SJCRH30 (cell line): ENCODE measurements around the gene ABAT. TPM values are rescaled to one million over a fixed set of nuclear protein-coding genes. Genes with fewer than 3 reads are reported as not detected.
"Not testable (repeated sequence)": the region's sequence is repeated elsewhere in the genome, so short reads cannot be mapped to it uniquely, and the experiment has no call there.

Source experiments
- DNase-seq, 2 experiments: peaks; one replicate each; pipeline ENCODE4 v3.0.0-alpha.2; 2015 to 2020
- H3K27ac ChIP-seq: fragments of 250-450 bp; sonication (Bioruptor Pico); 2 replicates; pipeline ENCODE4 v1.5.1; 2020; ENCODE audit warnings: mild to moderate bottlenecking, moderate library complexity
- H3K27me3 ChIP-seq: fragments of 250-450 bp; sonication (Bioruptor Pico); 2 replicates; pipeline ENCODE4 v1.5.1; 2020; ENCODE audit warnings: mild to moderate bottlenecking, moderate library complexity
- H3K36me3 ChIP-seq: fragments of 250-450 bp; sonication (Bioruptor Pico); 2 replicates; pipeline ENCODE4 v1.5.1; 2020; ENCODE audit warnings: mild to moderate bottlenecking, moderate library complexity
- H3K4me1 ChIP-seq: fragments of 250-450 bp; sonication (Bioruptor Pico); 2 replicates; pipeline ENCODE4 v1.5.1; 2020; ENCODE audit warnings: mild to moderate bottlenecking, moderate library complexity
- H3K4me3 ChIP-seq: fragments of 250-450 bp; sonication (Bioruptor Pico); 2 replicates; pipeline ENCODE4 v1.5.1; 2020; ENCODE audit warnings: mild to moderate bottlenecking, moderate library complexity
- H3K9me3 ChIP-seq: fragments of 250-450 bp; sonication (Bioruptor Pico); replicated peaks from 2 replicates; pipeline ENCODE4 v1.5.1; 2020; ENCODE audit warnings: mild to moderate bottlenecking, moderate library complexity
- total RNA-seq: library from RNA; depleted of rRNA; stranded (reverse); fragments of >200 nt; shearing (Covaris generic); gene quantifications from 2 replicates; pipeline ENCODE4 v1.2.3, GENCODE V29; 2014

Gene ABAT
- total RNA-seq, 1 experiment from 2014 or later, result 79.1 TPM

DNA sequence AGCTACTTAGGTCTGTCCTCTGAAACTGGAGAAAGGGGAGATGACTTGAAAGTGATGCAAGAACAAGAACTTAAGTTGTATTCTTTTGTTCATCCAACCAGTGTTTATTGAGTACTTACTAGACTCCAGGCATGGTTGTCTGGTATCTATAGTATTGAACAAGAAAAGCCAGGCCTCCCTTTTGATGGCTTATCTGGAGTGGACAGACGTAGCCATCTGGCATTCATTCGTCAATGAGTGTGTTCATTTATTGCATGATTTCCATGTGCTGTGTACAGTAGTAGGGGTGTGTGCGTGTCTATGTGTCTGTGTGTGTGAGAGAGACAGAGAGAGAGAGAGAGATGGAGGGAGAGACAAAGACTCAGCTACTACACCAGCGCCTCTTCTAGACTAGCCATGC, 9.2 kb downstream of the ABAT start:
- Histone ChIP-seq H3K27me3 (no peaks in the 10 kb centered on the region), H3K36me3 (no peaks in the 10 kb centered on the region; the same call in 1 of the 2 replicates), H3K9me3 (no peaks in the 10 kb centered on the region), H3K27ac (no peak overlapping the region), H3K4me1 (peaks cover 8% of the 10 kb centered on the region), H3K4me3 (no peak overlapping the region)
- no peak for DNase-seq

DNA sequence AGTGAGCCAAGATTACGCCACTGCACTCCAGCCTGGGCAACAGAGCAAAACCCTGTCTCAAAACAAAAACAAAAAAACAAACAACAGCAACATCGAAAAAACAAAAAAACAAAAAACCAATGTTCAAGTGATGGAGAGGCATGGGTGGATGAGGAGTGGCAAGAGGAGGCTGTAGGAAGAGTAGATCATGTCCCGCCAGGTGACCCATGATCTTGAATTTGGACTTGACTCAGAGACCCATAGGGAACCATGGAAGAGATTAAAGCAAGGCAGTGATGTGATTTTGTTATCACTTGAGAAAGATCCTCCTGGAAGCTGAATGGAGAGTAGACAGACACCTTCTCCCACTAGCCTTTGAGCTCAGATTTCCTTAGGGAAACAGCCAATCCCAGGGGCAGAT, 11.2 kb downstream of the ABAT start:
- peaks cover 7% of the 10 kb centered on the region; the same call in 1 of the 2 replicates for H3K9me3 ChIP-seq
- H3K4me1 ChIP-seq, result peaks cover 8% of the 10 kb centered on the region
- H3K36me3 ChIP-seq, result no peaks in the 10 kb centered on the region; the same call in 1 of the 2 replicates
- no peak for DNase-seq
- H3K27me3 ChIP-seq, result no peaks in the 10 kb centered on the region
- no peak overlapping the region for H3K4me3 ChIP-seq
- no peak overlapping the region for H3K27ac ChIP-seq

DNA sequence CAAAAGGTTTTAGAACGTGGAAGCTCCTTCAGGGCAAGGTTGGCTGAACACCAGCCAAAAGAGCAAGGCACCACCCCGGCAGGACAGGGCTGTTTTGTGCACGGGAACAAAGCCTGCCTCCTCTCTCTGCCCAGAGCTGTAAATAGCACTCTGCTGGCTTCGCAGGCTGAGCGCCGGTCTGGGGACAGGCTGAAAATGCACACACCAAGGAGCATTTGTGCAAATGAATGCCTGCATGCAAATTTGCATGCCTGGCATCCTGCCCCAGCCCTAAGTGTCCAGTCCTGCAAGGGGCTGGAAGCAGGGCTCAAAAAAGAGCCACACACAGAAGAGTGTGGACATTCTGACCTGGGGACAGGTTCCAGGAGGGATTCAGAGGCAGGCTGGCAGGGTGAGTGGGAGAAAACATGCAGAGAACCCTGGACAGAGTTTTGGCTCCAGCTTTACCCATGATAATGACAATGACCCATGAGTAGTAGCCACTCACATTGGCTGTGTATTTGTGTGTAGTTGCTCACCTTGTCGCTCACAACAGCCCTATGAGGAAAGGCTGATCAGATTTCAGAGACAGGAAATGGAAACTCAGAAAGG, 11.7 kb downstream of the ABAT start:
- Histone ChIP-seq H3K4me3 (no peak overlapping the region), H3K27me3 (no peaks in the 10 kb centered on the region), H3K36me3 (no peaks in the 10 kb centered on the region; the same call in 1 of the 2 replicates), H3K27ac (no peak overlapping the region), H3K9me3 (peaks cover 7% of the 10 kb centered on the region; the same call in 1 of the 2 replicates), H3K4me1 (peaks cover 8% of the 10 kb centered on the region)
- peak; percentile 14 to 39 for DNase-seq

DNA sequence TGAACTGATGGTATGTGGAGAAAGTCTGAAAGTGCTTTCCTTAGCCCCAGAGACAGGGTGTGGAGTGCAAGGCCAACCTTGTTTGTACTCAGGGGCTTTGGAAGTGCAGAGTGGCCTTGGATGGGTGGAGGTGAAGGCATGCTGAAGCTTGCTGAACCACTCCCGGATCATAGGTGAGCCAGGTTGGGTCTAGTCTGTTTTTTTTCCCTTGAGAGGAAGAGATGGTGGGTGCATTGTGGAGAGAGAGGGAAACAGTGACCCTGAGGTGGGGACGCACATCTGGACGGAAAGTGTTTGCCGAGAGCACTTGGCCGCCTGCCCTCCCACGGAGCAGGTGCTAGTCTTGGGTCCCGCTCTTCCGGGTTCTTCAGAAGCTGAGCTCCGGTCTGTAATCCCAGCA, 12.5 kb downstream of the ABAT start:
- Histone ChIP-seq H3K9me3 (peaks cover 7% of the 10 kb centered on the region; the same call in 1 of the 2 replicates), H3K27ac (no peak overlapping the region), H3K27me3 (no peaks in the 10 kb centered on the region), H3K4me3 (no peak overlapping the region), H3K36me3 (no peaks in the 10 kb centered on the region; the same call in 1 of the 2 replicates), H3K4me1 (peaks cover 8% of the 10 kb centered on the region)
- no peak for DNase-seq

DNA sequence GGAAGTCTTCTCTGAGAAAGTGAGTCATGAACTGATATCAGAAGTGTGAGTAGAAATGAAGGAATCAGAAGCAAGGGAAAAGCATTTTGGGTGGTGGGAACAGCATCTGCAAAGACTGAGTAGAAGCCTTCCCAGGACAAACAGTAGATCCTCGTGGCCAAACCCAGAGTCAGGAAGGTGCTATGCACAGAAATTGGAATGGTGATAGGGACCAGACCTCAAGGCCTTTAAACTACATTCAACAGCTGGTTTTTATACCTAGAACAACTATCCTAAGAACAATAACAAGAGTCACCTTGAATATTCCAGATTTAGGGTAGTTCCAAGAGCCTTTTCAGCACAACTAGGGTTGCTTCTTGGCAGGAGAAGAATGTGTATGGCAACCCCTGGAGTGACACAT, 15.3 kb downstream of the ABAT start:
- no peak for DNase-seq
- Histone ChIP-seq H3K27ac (no peak overlapping the region), H3K4me1 (peaks cover 8% of the 10 kb centered on the region), H3K27me3 (no peaks in the 10 kb centered on the region), H3K4me3 (no peak overlapping the region), H3K9me3 (peaks cover 7% of the 10 kb centered on the region; the same call in 1 of the 2 replicates), H3K36me3 (no peaks in the 10 kb centered on the region; the same call in 1 of the 2 replicates)

DNA sequence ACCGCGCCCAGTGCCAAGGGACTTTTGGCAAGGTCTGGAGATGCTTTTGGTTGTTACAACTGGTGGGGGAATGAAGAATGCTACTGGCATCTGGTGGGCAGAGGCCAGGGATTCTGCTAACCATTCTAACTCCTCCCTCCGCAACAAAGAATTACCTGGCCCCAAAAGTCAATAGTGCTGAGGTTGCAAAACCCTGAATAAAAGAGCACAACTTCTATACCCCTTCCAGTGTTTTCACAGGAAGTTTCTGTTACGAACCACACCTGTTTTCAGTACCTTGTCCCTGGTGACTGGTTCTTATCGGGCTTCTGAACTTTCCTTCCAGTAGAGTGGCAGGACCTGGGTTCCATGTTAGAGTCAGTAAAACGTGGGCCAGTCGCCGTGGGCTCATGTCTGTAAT, 17.3 kb downstream of the ABAT start:
- Histone ChIP-seq H3K27ac (no peak overlapping the region), H3K4me1 (peaks cover 2% of the 10 kb centered on the region; the same call in 1 of the 2 replicates), H3K27me3 (no peaks in the 10 kb centered on the region), H3K4me3 (no peak overlapping the region), H3K36me3 (no peaks in the 10 kb centered on the region; the same call in 1 of the 2 replicates), H3K9me3 (peaks cover 7% of the 10 kb centered on the region; the same call in 1 of the 2 replicates)
- no peak for DNase-seq

DNA sequence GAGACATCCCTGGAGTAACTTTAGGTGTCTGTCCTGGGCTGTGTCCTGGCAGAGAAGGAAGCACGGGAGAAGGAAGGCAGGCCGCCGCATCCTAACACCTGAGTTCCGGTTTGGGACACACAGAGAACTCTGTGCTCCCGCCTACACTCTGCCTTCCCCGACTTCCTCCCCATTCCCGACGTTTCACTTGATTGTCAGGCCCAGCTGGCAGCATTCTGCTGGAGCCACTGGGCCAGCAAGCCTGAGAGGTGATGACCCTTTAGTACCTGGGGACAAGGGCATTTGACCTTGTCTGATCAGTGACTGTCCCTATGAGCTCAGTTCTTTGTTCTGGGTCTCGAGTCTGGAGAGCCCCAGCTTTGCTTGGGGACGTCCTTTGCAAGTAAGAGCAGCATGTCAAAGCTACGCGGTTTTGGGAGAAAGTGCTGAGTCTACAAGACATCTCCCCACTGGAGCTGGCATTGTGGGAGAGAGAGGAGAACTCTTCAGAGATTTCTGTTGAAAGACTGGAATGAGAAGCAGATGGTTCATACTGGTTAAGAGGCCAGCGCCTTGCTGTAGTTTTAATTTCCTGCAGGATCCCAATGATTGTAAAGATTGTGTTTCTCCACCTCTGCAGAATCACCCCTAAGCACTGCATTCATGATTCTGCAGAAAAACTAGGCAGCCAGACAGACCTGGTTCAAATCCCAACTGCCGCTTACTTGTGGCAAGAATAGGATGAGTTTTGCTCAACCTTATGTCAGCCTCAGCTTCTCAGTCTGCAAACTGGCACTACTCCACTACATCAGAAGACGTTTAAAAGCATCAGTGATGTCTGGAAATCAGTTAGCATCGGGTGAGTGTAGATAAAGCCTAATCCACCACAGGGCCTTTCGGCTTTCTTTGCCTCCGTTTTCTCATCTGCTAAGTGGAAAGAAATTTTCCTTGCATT, 20.6 kb downstream of the ABAT start:
- DNase-seq, result no peak
- Histone ChIP-seq H3K4me1 (no peaks in the 10 kb centered on the region), H3K36me3 (no peaks in the 10 kb centered on the region), H3K27ac (no peak overlapping the region), H3K27me3 (no peaks in the 10 kb centered on the region), H3K9me3 (no peaks in the 10 kb centered on the region), H3K4me3 (no peak overlapping the region)

DNA sequence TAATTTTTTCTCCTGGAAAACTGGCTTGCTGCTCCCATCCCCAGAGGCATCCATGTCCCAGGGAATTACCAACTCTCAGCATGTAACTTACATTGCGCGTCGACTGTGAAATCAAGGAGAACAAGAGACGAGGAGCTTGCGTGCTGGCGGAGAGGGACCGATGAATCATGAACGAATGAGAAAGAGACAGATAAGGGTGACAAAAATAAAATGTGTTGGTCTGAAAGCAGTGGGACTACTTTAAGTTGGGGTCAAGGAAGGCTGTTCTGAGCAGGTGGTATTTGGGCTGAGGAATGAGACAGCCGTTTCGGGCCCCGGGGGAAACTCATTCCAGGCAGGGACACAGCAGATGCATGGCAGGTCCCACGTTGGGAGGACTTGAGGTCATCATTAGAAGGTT, 22.5 kb downstream of the ABAT start:
- Histone ChIP-seq H3K36me3 (no peaks in the 10 kb centered on the region; the same call in 1 of the 2 replicates), H3K27me3 (no peaks in the 10 kb centered on the region), H3K4me3 (no peak overlapping the region), H3K9me3 (no peaks in the 10 kb centered on the region), H3K4me1 (no peaks in the 10 kb centered on the region), H3K27ac (no peak overlapping the region)
- DNase-seq, result peak in 1 of 2 experiments; percentile 25

DNA sequence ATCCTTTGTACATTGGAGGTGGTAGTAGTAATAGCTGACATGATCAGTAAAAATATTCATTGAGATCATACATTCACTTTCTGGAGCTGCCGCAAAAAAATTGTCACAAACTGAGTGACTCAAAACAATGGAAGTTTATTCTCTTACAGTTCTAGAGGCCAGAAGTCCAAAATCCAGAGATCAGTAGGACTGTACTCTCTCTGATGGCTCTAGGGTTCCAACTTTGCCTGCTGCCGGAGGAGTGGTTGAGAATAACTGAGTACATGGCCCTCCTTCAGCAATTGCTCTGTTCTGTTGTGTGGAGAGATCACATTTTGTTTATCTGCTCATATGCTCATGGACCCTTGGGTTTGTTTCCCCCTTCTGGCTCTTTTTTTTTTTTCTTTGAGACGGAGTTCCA, 23.5 kb downstream of the ABAT start:
- H3K9me3 ChIP-seq, result no peaks in the 10 kb centered on the region
- no peaks in the 10 kb centered on the region; the same call in 1 of the 2 replicates for H3K36me3 ChIP-seq
- H3K4me1 ChIP-seq, result no peaks in the 10 kb centered on the region
- H3K27ac ChIP-seq, result no peak overlapping the region
- DNase-seq, result no peak
- no peaks in the 10 kb centered on the region for H3K27me3 ChIP-seq
- no peak overlapping the region for H3K4me3 ChIP-seq

DNA sequence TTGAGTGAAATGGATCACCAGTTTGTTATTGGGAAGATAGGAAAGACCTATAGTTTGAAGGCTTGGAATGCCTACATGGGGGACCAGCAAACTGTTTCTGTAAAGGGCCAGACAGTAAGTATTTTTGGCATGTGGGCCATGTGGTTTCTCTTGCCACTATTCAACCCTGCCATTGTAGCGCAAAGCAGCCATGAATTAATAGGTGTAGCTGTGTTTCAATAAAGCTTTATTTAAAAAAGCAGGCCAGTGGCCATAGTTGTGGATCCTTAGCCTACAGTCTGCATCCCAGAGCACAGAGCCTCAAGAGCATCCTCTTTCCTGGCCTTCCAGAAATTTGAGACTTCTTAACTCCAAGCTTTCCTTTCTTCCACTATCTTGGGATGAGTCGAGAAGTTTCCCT, 29.3 kb downstream of the ABAT start:
- DNase-seq, result no peak
- Histone ChIP-seq H3K36me3 (no peaks in the 10 kb centered on the region; the same call in 1 of the 2 replicates), H3K27ac (no peak overlapping the region), H3K4me3 (no peak overlapping the region), H3K27me3 (no peaks in the 10 kb centered on the region), H3K9me3 (no peaks in the 10 kb centered on the region), H3K4me1 (no peaks in the 10 kb centered on the region)

DNA sequence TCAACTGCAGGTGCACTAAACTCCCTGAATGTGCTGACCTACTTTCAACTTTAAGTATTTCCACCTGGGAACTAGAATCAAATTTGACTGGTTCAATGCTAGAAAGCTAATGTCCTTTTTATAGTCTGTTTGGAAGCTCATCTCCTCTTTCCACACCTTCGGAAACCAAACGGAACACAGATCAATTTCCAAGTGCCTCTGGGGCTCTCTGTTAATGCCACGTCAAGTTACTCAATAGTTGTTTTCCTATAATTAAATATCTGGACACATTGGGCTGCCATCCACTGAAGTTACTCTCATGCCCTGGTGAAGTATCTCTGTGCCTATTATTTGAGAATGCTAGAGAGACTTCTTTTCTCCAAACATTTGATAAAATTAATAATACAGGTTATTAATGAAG, 29.7 kb downstream of the ABAT start:
- no peaks in the 10 kb centered on the region for H3K9me3 ChIP-seq
- DNase-seq, result no peak
- H3K27ac ChIP-seq, result no peak overlapping the region
- no peaks in the 10 kb centered on the region for H3K27me3 ChIP-seq
- H3K36me3 ChIP-seq, result no peaks in the 10 kb centered on the region; the same call in 1 of the 2 replicates
- no peak overlapping the region for H3K4me3 ChIP-seq
- H3K4me1 ChIP-seq, result no peaks in the 10 kb centered on the region

DNA sequence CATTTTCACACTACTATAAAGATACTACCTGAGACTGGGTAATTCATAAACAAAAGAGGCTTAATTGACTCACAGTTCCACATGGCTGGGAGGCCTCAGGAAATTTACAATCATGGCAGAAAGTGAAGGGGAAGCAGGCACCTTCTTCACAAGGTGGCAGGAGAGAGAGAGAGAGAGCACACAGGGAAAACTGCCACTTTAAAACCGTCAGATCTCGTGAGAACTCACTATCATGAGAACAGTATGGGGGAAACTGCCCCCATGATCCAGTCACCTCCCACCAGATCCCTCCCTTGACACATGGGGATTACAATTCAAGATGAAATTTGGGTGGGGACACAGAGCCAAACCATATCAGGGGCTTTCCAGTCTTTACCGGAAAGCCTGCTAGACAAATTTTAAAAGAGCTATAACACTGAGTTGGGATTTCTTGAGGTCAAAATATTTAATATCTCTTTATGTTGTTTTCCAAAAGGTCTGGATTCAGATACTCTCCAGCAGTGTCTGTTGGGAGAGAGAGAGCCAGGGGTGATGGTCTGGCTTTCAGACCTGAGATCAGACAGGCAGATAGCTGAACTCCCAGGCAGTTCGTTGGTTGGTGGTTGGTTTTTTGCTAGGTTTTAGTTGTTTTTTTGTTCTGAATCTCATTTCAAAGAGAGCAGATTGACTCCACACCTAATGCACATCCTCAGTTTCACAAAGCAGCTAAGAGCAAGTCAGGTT, 30.8 kb downstream of the ABAT start:
- not testable (repeated sequence) for H3K27ac ChIP-seq

DNA sequence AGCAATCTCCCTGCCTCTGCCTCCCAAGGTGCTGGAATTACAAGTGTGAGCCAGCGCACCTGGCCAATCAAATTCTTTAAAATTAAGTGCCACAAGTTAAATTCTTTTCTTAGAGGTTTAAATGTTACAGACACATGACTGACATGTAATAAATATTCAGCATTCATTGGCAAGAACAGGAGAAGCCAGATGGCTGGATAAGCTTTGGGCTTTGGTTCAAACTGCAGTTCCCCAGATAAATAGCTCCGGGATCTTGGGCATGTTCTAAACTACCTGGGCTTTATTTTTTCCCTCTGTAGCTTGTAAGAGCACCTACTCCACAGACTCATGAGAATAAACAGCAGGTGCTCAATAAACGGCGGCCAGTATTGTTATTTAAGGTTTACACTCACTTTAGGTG, 34.1 kb downstream of the ABAT start:
- DNase-seq, result no peak
- Histone ChIP-seq H3K4me3 (no peak overlapping the region), H3K27me3 (no peaks in the 10 kb centered on the region), H3K36me3 (no peaks in the 10 kb centered on the region), H3K27ac (no peak overlapping the region), H3K9me3 (no peaks in the 10 kb centered on the region), H3K4me1 (peaks cover 14% of the 10 kb centered on the region; the same call in 1 of the 2 replicates)

More for the DNA sequence above, 30.8 kb downstream of the ABAT start:
- DNase-seq, H3K36me3 ChIP-seq, H3K27me3 ChIP-seq, H3K9me3 ChIP-seq, H3K4me1 ChIP-seq, H3K4me3 ChIP-seq: not testable (repeated sequence)

DNA sequence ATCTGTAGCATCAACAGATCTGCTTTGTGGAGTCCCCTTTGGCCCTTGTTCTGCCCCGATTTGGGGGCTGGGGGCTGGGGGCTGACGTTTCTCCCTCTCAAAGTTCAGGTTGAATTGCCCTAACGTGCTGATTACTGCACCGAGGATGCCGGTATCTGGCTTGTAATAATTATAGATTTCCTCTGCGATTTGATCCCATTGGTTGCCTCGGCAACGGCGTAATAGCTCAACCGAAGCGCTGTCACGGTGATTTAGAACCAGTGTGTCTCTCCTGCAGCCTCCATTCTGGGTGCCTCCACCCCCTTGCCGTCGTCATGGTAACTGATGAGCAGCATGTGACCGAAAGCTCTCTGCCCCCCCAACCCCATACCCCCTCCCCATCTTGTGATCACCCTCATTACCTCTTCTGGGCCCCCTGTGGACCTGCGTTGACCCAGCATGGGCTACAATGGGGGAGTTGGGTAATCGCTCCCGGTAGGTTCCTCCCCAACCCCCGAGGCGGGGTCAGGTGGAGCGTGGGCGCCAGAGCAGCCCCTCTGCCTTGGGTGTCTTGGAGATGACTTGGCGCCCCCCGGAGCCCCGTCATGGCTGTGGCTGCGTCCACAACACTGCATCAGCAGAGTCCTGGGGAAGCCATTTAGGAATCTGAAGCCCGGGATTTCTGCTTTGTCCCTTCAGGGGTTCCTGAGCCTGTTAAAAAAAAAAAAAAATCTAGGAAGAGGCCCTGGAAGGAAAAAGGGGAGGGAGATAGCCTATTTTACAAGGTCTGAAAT, 38.4 kb downstream of the ABAT start:
- DNase-seq, result peak; percentile 91 to 93
- H3K4me3 ChIP-seq, result peak overlapping the region; percentile 60
- peak overlapping the region; percentile 94 for H3K27ac ChIP-seq

More for the DNA sequence above, 38.4 kb downstream of the ABAT start:
- Histone ChIP-seq H3K9me3 (no peaks in the 10 kb centered on the region), H3K4me1 (peaks cover 42% of the 10 kb centered on the region), H3K27me3 (no peaks in the 10 kb centered on the region), H3K36me3 (no peaks in the 10 kb centered on the region)
